GM18951 (cell line): ENCODE measurements around the gene NPPC.
"Not testable (repeated sequence)": the region's sequence is repeated elsewhere in the genome, so short reads cannot be mapped to it uniquely, and the experiment has no call there.

ENCODE experiments used
- POLR2A ChIP-seq: IDR thresholded peaks from 4 replicates; pipeline ENCODE4 v1.6.1; 2011; ENCODE audit warnings: mild to moderate bottlenecking; ENCODE audit not compliant: insufficient read length, insufficient read depth; ENCODE audit errors: extremely low read depth
- in situ Hi-C: fragments of 300-500 bp; cut with MboI; formaldehyde crosslinking; loops from one replicate; pipeline ENCODE4 v1.12.0; 2022; ENCODE audit warnings: low sequenced_read_pairs, mixed read lengths, inconsistent platforms; ENCODE audit not compliant: unreplicated experiment

NPPC gene

DNA sequence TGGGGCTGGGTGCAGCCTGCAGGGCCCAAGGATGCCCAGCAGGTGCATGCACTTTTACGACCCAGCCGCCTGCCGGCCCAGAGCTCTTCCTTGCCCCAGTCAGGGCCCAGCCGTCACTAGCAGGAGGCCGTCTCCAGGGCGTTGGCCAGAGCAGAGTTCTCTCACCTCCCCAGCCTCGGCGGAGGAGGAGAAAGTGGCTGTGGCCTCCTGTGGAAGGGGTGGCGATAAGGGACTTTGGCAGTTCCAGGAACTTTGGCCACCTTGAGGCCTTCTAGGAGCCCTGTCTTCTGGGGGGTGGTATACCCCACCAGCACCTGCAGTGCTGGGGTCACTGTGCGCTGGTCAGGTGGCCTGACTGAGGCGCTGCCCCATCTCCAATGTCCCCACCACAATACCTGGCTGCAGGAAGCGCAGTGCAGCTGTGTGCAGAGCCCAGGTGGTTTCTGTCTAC lies 22.0 kb downstream of the NPPC start:
- TF ChIP-seq POLR2A: no peak
- in situ Hi-C loops: loop anchor here (10.0 kb wide), 1 partner anchor 531 kb away; no protein-coding TSS in a partner anchor

DNA sequence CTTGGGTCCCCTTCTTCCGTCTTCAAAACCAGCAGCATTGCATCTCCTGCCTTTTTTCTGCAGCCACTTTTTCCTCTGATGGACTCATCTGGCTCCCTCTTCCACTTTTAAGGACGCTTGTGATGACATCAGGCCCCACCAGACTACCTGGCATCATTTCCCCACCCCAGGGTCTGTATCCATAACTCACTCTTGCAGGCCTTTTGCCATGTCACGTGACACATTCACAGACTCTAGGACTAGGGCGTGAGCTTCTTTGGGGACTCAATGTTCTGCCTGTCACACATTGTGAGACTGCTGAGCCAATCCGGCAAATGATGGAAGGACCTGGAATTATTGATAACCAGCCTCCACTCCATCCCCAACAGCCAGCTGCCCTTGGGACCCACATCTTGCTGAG lies 23.6 kb downstream of the NPPC start:
- TF ChIP-seq POLR2A: no peak
- in situ Hi-C loops: loop anchor here (10.0 kb wide), 1 partner anchor 532 kb away; no protein-coding TSS in a partner anchor

DNA sequence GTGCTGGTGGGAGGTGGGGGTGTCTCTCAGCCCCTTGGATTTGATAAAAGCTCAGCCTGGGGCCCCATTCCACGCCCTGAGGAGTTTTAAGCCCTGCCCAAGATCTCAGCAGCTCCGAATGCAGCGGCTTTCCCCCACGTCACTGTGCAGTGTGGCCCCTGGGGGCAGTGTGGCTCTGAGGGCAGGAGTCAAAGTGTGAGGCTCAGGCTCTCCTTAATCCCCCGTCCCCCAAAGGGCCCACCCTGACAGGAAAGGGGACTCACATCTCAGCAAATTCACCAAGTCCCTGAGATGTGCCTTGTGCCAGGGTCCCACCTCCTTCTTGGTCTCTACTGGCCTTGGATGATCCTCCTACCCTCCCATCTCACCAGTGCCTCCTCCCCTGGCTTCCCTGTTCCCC lies 25.2 kb downstream of the NPPC start:
- TF ChIP-seq POLR2A: no peak
- in situ Hi-C loops: loop anchor here (10.0 kb wide), 1 partner anchor 534 kb away; no protein-coding TSS in a partner anchor

- in situ Hi-C loops: loop anchor here (10.0 kb wide), 1 partner anchor 534 kb away; no protein-coding TSS in a partner anchor
- TF ChIP-seq POLR2A: no peak
Observed at GRCh38 chr2:231900486-231900942, 25.7 kb downstream of the NPPC start.

DNA sequence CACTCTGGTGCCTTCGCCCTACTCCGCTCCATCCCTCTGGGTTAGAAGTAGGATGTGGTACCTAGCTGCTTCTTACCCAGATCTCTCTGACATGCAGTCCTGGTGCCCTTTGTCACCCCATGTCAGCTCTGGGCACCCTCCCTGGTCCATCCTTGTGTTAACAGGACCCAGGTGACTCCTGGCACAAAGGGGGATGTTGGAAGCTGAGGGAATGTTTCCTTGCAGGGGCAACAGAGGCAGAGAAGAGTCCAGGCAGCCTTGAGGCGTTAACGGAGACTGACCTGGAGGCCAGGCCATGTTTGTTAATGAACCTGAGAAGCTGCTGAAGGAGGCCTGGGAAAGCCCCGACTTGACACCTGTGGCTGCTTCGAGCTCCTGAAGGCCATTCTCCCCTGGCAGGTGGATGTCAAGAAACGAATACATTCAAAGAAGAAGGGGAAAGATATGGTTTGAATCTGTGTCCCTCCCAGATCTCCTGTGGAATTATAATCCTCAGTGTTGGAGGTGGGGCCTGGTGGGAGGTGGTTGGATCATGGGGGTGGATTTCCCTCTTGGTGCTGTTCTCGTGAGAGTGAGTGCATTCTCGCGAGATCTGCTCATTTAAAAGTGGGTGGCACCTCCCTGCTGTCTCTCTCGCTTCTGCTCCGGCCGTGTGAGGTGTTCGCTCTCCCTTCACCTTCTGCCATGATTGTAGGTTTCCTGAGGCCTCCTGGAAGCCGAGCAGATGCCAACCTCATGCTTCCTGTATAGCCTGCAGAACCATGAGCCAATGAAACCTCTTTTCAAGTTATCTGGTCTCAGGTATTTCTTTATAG lies 31.4 kb downstream of the NPPC start:
- in situ Hi-C loops: no loop called here
- no peak for TF ChIP-seq POLR2A

- in situ Hi-C loops: no loop called here
- no peak for TF ChIP-seq POLR2A
Observed at GRCh38 chr2:231891514-231891905, 34.7 kb downstream of the NPPC start.

DNA sequence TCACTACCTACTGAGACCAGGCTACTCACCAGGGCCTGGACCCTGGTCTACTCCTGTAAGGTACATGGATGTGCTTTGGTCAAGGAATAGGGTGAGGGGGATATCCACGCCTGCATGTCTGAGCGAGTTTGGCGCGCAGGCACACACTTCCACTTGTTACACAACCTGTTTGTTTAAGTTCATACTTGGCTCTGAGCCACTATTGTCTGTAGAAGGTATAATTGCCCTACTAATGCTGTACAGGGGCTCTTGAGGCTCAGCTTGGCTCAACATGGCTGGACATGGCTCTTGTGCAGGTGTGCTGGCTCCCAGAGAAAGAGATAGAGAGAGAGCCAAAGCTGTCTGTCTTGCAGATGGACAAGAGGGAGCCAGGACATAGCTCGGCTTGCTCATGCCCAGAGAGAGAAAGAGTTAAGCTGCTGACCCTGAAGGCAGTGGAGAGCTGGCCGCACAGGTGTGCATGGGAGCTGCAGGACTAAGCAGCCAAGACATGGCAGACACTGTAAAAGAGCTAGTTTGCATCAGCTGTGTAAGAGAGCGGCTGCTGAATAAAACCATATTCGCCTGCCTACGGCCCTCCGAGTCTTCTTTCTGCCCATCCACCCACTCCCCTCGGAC lies 35.2 kb downstream of the NPPC start:
- TF ChIP-seq POLR2A: no peak
- in situ Hi-C loops: no loop called here

- in situ Hi-C loops: no loop called here
- TF ChIP-seq POLR2A: no peak
Observed at GRCh38 chr2:231887756-231888155, 38.4 kb downstream of the NPPC start.

- in situ Hi-C loops: no loop called here
- TF ChIP-seq POLR2A: no peak
Observed at GRCh38 chr2:231886071-231886681, 40.0 kb downstream of the NPPC start.

- no peak for TF ChIP-seq POLR2A
- in situ Hi-C loops: no loop called here
Observed at GRCh38 chr2:231884438-231885140, 41.6 kb downstream of the NPPC start.

DNA sequence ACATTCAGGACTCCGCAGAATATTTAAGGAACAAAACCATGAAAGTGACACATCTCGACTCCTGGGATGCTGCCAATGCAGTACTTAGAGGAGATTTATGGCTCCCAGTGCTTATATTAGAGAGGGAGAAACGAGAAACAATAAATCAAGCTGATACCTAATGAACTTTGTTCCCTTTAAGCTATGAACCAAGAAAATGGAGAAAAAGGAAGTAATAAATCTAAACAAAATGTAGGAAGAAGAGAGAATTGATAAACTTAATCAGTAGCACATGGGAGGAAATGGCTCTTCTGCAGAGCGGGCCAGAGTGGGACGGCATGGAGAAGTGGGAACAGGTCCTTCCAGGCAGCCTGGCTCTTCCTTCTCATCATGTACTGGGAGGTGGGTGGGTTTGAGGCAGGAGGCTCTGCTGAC lies 42.7 kb downstream of the NPPC start:
- in situ Hi-C loops: no loop called here
- no peak for TF ChIP-seq POLR2A

DNA sequence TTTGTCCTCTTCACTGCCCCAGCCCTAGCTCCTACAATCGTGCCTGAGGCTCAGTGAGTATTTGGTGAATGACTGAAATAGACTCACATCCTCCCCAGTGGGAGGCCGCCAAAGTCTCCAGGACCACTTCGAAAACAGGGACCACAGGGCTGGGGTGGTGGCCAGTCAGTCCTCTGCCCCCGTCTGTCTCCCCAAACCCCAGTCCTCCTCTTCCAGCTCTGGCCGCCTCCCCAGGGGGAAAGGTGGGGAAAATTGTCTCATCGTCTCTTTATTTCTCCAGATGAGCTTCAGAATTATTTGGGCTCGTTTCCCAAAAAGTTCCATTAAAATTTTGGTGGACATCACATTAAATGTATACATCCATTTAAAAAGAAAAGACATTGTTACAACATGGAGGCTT lies 43.5 kb downstream of the NPPC start:
- in situ Hi-C loops: no loop called here

DNA sequence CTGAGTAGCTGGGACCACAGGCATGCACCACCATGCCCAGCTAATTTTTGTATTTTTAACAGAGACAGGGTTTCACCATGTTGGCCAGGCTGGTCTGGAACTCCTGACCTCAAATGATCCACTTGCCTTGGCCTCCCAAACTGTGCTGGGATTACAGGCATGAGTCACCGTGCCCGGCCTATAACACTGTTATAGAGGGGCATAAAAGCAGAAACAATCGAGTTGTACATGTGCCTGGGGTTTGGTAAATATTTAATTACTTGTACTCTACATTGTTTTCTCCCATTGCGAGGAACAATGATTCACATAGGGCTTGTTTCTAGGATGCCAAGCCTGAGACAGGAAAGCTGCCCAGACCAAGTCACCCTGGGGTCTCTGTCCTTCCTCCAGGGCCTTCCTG lies 45.8 kb downstream of the NPPC start:
- in situ Hi-C loops: not testable (repeated sequence)

More for the DNA sequence above, 43.5 kb downstream of the NPPC start:
- TF ChIP-seq POLR2A: no peak
